K562 (cell line): ENCODE measurements around the gene CRKL. TPM values are rescaled to one million over a fixed set of nuclear protein-coding genes. Genes with fewer than 3 reads are reported as not detected.
A peak's percentile ranks its signal among the peaks of the same experiment; 100 is the strongest.

Experiments used
- AFF4 ChIP-seq: sonication (generic); formaldehyde crosslinking; IDR thresholded peaks from 2 replicates; pipeline ENCODE4 v1.8.0; 2023; ENCODE audit warnings: mild to moderate bottlenecking, missing genetic modification reagents
- BHLHE40 ChIP-seq: IDR thresholded peaks from 2 replicates; pipeline ENCODE4 v1.6.1; 2011; ENCODE audit warnings: low read length, improper control_type of control experiment
- CHD1 ChIP-seq: fragments of 200-600 bp; sonication (generic); IDR thresholded peaks from one replicate; pipeline ENCODE4 v1.6.1; 2012; ENCODE audit warnings: mild to moderate bottlenecking, moderate library complexity, low read length, inconsistent platforms
- DLX4 ChIP-seq: fragments of 250-450 bp; sonication (Bioruptor Pico); IDR thresholded peaks from 2 replicates; pipeline ENCODE4 v1.6.1; 2021; ENCODE audit warnings: mild to moderate bottlenecking
- E2F4 ChIP-seq: sonication (generic); formaldehyde crosslinking; IDR thresholded peaks from 2 replicates; pipeline ENCODE4 v1.8.0; 2022; ENCODE audit warnings: mild to moderate bottlenecking, low read depth, missing genetic modification reagents
- GATAD2A ChIP-seq: fragments of 450-650 bp; IDR thresholded peaks from 2 replicates; pipeline ENCODE4 v1.6.1; 2017
- GTF2A2 ChIP-seq: IDR thresholded peaks from 2 replicates; pipeline ENCODE4 v1.6.1; 2016; ENCODE audit warnings: mild to moderate bottlenecking, missing genetic modification characterization, missing compliant biosample characterization
- HNRNPUL1 ChIP-seq: fragments of 200-400 bp; formaldehyde crosslinking; IDR thresholded peaks from 2 replicates; pipeline ENCODE4 v1.6.1; 2017; ENCODE audit warnings: low read length
- MEF2D ChIP-seq: conservative IDR thresholded peaks from 2 replicates; pipeline ENCODE4 v1.6.1; 2016; ENCODE audit warnings: low read depth, missing genetic modification characterization, missing compliant biosample characterization
- RB1 ChIP-seq: fragments of 450-650 bp; IDR thresholded peaks from 2 replicates; pipeline ENCODE4 v1.6.1; 2017; ENCODE audit warnings: low read depth, mild to moderate bottlenecking
- SLC30A9 ChIP-seq: fragments of 250-450 bp; sonication (Bioruptor Pico); IDR thresholded peaks from 2 replicates; pipeline ENCODE4 v1.8.0; 2022; ENCODE audit warnings: mild to moderate bottlenecking, moderate library complexity
- SMARCB1 ChIP-seq: IDR thresholded peaks from 2 replicates; pipeline ENCODE4 v1.6.1; 2011; ENCODE audit warnings: improper control_type of control experiment, low read depth; ENCODE audit not compliant: insufficient read length
- TSC22D4 ChIP-seq: fragments of 450-650 bp; IDR thresholded peaks from 2 replicates; pipeline ENCODE4 v1.6.1; 2016; ENCODE audit warnings: missing genetic modification characterization, missing biosample characterization, control low read depth
- ZBTB9 ChIP-seq: fragments of 450-650 bp; formaldehyde crosslinking; IDR thresholded peaks from 2 replicates; pipeline ENCODE4 v1.4.0; 2020; ENCODE audit warnings: mild to moderate bottlenecking, moderate library complexity
- ZC3H8 ChIP-seq: fragments of 450-650 bp; IDR thresholded peaks from 2 replicates; pipeline ENCODE4 v1.6.1; 2017
- ZEB2 ChIP-seq: fragments of 450-650 bp; IDR thresholded peaks from 2 replicates; pipeline ENCODE4 v1.6.1; 2016
- ZFP1 ChIP-seq: fragments of 450-650 bp; formaldehyde crosslinking; IDR thresholded peaks from 2 replicates; pipeline ENCODE4 v1.4.0; 2020; ENCODE audit warnings: mild to moderate bottlenecking, mixed read lengths
- ZFP91 ChIP-seq: sonication (generic); formaldehyde crosslinking; IDR thresholded peaks from 2 replicates; pipeline ENCODE4 v1.8.0; 2022; ENCODE audit warnings: mild to moderate bottlenecking, missing genetic modification reagents
- ZFX ChIP-seq: sonication (generic); formaldehyde crosslinking; IDR thresholded peaks from 2 replicates; pipeline ENCODE4 v1.8.0; 2022; ENCODE audit warnings: mild to moderate bottlenecking, missing genetic modification reagents, moderate library complexity
- polyA plus RNA-seq, 8 experiments: library from polyadenylated mRNA; depleted of rRNA in 4 of 8; stranded (reverse) in 5 of 8; unstranded in 3 of 8; fragments of >200 nt; fragmentation: Nextera tagmentation in 2 of 8; fragmentation: Illumina TruSeq in 1 of 8; extraction: Ambion mirVana in 2 of 8; extraction: Trizol in 1 of 8; gene quantifications; 2 replicates each; pipeline versions ENCODE4 v1.2.1 to v1.2.3, GENCODE V29; 2011 to 2014; ENCODE audit warnings: inconsistent platforms in 1 of 8, missing spikeins in 1 of 8
- total RNA-seq, 7 experiments: library from RNA; depleted of rRNA in 6 of 7; stranded (reverse); fragments of >200 nt in 6 of 7; fragmentation: Illumina TruSeq in 2 of 7; extraction: Trizol in 2 of 7; gene quantifications; 2 replicates each; pipeline versions ENCODE4 v1.2.1 to v1.2.3, GENCODE V29; 2011 to 2021; ENCODE audit warnings: low replicate concordance in 1 of 7

CRKL gene
- total and polyA plus RNA-seq, 9 of the 15 experiments (the other 6 are each of a cell fraction or from before 2014, with no cell fraction given), result 100 to 263 (median 124) TPM

GRCh38 chr22:20956258-20957101, 39.3 kb downstream of the CRKL start (continued):
- TF ChIP-seq AFF4 (CRISPR knock-in tag) (no peak; the same call in 1 of the 2 replicates), ZC3H8 (no peak), ZFP91 (CRISPR knock-in tag) (no peak), ZFP1 (CRISPR knock-in tag) (no peak), GTF2A2 (tag) (no peak), E2F4 (no peak), ZEB2 (no peak), MEF2D (tag) (no peak), CHD1 (no peak), ZFX (no peak), RB1 (no peak), SLC30A9 (no peak), ZBTB9 (CRISPR knock-in tag) (0 out of 2 replicates have a peak, but pooled peaks have one; percentile 43), TSC22D4 (tag) (no peak), BHLHE40 (no peak), SMARCB1 (no peak), DLX4 (no peak), HNRNPUL1 (0 out of 2 replicates have a peak, but pooled peaks have one; percentile 31), GATAD2A (no peak)
